Peyer's patch (tissue), 4 donors: ENCODE measurements around the gene HNRNPUL1. TPM values are rescaled to one million over a fixed set of nuclear protein-coding genes. Genes with fewer than 3 reads are reported as not detected.

Experiments
- DNase-seq, 3 donors: peaks; one replicate each; pipeline ENCODE4 v3.0.0-alpha.2; 2017 to 2019
- H3K27ac ChIP-seq, 4 donors: fragments of 200-600 bp; sonication (generic); one replicate each; pipeline ENCODE4 v1.5.1; 2016 to 2019
- H3K27me3 ChIP-seq, 2 donors: fragments of 200-600 bp; sonication (generic); one replicate each; pipeline ENCODE4 v1.5.1; 2019
- H3K36me3 ChIP-seq, 3 donors: fragments of 200-600 bp; sonication (generic); one replicate each; pipeline ENCODE4 v1.5.1; 2016 to 2019
- H3K4me1 ChIP-seq, 4 donors: fragments of 200-600 bp; sonication (generic); one replicate each; pipeline ENCODE4 v1.5.1; 2016 to 2019
- H3K4me3 ChIP-seq, 4 donors: fragments of 200-600 bp; sonication (generic); 1 replicate in 3 of 4; 2 replicates in 1 of 4; pipeline ENCODE4 v1.5.1; 2016 to 2019; ENCODE audit warnings: mild to moderate bottlenecking in 1 of 4
- H3K9me3 ChIP-seq, 4 donors: fragments of 200-600 bp; sonication (generic); one replicate each; pipeline ENCODE4 v1.5.1; 2016 to 2019; ENCODE audit warnings: mild to moderate bottlenecking in 1 of 4
- POLR2A ChIP-seq, 2 donors: fragments of 450-650 bp; IDR thresholded peaks; one replicate each; pipeline ENCODE4 v1.5.1; 2017; ENCODE audit warnings: antibody characterized with exemption in 2 of 2, mild to moderate bottlenecking in 2 of 2, moderate library complexity in 2 of 2
- total RNA-seq, 4 donors: library from RNA; depleted of rRNA; stranded (reverse); fragments of >200 nt; gene quantifications; one replicate each; pipeline ENCODE4 v1.1.0, GENCODE V29; 2016
- TF ChIP-seq, protein P1 (sequence below), 6 experiments: fragments of 450-650 bp in 4 of 6; fragments of 200-600 bp in 2 of 6; sonication (generic) in 1 of 6; IDR thresholded peaks; one replicate each; pipeline ENCODE4 v1.5.1; 2017 to 2019; ENCODE audit warnings: antibody characterized with exemption in 6 of 6, mild to moderate bottlenecking in 3 of 6, moderate library complexity in 1 of 6

HNRNPUL1 gene
- total RNA-seq, 4 donors from 2014 or later, result 123 to 244 (median 167) TPM

DNA sequence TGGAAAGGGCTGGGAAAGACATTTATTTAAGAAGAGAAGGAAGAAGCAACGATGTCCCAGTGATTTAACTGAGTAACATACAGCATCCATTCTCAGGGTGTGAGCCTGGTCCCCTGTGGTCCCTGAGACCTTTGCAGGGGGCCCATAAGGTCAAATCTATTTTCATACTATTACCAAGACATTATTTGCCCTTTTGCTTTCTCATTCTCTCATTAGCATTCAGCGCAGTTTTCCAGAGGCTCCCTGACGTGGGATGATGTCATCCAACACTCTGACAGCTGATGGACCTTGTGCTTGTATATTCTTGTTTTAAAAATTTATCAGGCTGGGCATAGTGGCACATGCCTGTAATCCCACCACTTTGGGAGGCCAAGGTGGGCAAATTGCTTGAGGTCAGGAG, 18.3 kb upstream of the HNRNPUL1 start:
- DNase-seq, result no peak
- no peaks in the 10 kb centered on the region for H3K4me1 ChIP-seq
- no peaks in the 10 kb centered on the region for H3K27me3 ChIP-seq
- H3K27ac ChIP-seq, result no peak overlapping the region
- no peak overlapping the region for H3K4me3 ChIP-seq
- no peaks in the 10 kb centered on the region for H3K9me3 ChIP-seq
- no peak for TF ChIP-seq POLR2A (IDR thresholded peaks at IDR 0.05)
- TF ChIP-seq, protein P1, sequence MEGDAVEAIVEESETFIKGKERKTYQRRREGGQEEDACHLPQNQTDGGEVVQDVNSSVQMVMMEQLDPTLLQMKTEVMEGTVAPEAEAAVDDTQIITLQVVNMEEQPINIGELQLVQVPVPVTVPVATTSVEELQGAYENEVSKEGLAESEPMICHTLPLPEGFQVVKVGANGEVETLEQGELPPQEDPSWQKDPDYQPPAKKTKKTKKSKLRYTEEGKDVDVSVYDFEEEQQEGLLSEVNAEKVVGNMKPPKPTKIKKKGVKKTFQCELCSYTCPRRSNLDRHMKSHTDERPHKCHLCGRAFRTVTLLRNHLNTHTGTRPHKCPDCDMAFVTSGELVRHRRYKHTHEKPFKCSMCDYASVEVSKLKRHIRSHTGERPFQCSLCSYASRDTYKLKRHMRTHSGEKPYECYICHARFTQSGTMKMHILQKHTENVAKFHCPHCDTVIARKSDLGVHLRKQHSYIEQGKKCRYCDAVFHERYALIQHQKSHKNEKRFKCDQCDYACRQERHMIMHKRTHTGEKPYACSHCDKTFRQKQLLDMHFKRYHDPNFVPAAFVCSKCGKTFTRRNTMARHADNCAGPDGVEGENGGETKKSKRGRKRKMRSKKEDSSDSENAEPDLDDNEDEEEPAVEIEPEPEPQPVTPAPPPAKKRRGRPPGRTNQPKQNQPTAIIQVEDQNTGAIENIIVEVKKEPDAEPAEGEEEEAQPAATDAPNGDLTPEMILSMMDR (IDR thresholded peaks at IDR 0.05), result no peak
- H3K36me3 ChIP-seq, result peaks cover 0 to 34% (median 0%) of the 10 kb centered on the region in 3 donors

DNA sequence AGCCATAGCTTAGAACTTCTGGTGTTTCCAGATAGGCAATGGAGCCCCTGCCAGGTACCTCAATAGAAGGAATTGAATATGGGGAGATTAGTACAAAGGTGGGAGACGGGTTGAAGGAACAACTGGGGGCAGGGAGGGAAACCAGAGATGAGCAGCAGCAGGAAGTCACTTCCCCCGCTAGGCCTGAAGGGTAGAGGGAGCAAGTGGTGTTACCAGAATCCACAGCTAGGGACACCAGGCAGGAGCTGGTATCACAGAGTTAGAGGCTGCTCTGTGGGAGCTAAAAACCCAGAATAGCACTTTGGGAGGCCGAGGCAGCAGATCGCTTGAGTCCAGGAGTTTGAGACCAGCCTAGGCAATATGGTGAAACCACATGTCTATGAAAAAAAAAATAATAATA, 15.3 kb upstream of the HNRNPUL1 start:
- Histone ChIP-seq H3K4me1 (no peaks in the 10 kb centered on the region), H3K9me3 (no peaks in the 10 kb centered on the region), H3K36me3 (peaks cover 0 to 51% (median 0%) of the 10 kb centered on the region in 3 donors), H3K27ac (no peak overlapping the region), H3K4me3 (no peak overlapping the region), H3K27me3 (no peaks in the 10 kb centered on the region)
- TF ChIP-seq POLR2A (IDR thresholded peaks at IDR 0.05), result no peak
- TF ChIP-seq, protein P1 (IDR thresholded peaks at IDR 0.05), result no peak
- no peak for DNase-seq

DNA sequence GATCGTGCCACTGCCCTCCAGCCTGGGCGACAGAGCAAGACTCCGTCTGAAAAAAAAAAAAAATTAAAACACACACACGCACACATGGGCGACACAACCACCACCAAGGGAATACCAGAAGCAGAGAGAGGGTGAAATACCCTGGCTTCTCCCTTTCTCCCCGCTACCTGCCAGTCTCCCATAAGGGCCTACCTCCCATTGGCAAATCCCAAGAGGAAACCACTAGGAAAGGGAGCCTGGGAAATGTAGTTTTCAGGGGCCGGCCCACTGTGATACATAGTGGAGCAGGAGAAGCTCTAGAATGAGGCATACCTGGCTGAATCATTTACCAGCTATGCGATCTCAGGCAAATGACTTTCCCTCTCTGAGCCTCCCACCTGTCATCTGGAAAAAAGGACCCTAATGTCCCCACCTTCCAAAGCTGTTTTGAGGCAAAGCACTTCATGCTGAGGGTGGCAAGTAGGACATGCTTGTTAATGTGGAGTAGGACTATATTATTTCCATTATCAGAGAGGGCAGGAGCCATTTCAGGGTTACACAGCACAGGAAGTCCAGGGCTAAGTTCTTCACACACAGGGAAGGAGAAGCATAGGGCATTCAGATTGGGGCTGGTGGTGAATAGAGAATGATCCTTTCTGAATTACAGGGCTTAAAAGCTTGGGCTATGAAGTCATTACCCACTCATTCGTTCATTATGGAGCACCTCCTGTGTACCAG, 14.3 kb upstream of the HNRNPUL1 start:
- Histone ChIP-seq H3K4me1 (no peaks in the 10 kb centered on the region), H3K27ac (no peak overlapping the region), H3K27me3 (no peaks in the 10 kb centered on the region), H3K9me3 (no peaks in the 10 kb centered on the region), H3K4me3 (no peak overlapping the region), H3K36me3 (peaks cover 0 to 51% (median 0%) of the 10 kb centered on the region in 3 donors)
- DNase-seq, result no peak
- TF ChIP-seq, protein P1 (IDR thresholded peaks at IDR 0.05), result no peak
- TF ChIP-seq POLR2A (IDR thresholded peaks at IDR 0.05), result no peak

DNA sequence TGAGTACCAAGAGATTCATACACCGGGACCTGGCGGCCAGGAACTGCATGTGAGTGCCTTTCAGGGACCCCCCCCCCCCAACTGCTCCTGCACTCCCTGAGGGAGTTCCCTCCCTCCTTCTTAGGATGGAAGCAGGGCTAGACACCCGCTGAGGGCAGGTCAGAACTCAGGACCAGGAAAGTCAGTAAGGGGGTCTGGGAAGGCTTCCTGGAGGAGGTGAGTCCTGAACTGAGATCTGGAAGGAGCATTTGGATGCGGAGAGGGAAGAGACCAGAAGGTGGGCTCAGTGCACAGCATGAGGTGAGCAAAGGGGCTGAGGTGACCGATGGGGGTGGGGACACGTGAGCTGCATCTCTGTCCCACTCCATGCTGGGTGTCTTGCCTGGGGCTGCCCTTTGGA, 10.5 kb upstream of the HNRNPUL1 start:
- no peaks in the 10 kb centered on the region for H3K9me3 ChIP-seq
- TF ChIP-seq, protein P1 (IDR thresholded peaks at IDR 0.05), result no peak
- TF ChIP-seq POLR2A (IDR thresholded peaks at IDR 0.05), result no peak
- H3K27me3 ChIP-seq, result no peaks in the 10 kb centered on the region
- no peak overlapping the region for H3K27ac ChIP-seq
- H3K4me1 ChIP-seq, result no peaks in the 10 kb centered on the region
- no peak for DNase-seq
- H3K4me3 ChIP-seq, result no peak overlapping the region
- H3K36me3 ChIP-seq, result peaks cover 0 to 67% (median 0%) of the 10 kb centered on the region in 3 donors

DNA sequence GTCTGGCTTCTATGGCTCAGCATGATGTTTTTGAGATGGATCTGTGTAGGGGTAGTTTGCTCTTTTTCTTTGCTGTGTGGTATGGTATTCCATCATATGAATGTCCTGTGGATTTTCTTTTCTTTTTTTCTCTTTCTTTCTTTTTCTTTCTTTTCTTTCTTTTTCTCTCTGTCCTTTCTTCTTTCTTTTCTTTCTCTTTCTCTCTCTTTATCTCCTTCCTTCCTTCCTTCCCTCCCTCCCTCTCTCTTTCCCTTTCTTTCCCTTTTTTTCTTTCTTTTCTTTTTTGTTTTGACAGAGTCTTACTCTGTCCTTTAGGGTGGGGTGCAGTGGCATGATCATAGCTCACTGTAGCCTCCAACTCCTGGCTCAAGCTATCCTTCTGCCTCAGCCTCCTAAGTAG, 9.0 kb upstream of the HNRNPUL1 start:
- H3K9me3 ChIP-seq, result no peaks in the 10 kb centered on the region
- H3K36me3 ChIP-seq, result peaks cover 0 to 69% (median 0%) of the 10 kb centered on the region in 3 donors
- no peak overlapping the region for H3K4me3 ChIP-seq
- H3K27ac ChIP-seq, result no peak overlapping the region
- TF ChIP-seq, protein P1 (IDR thresholded peaks at IDR 0.05), result no peak
- TF ChIP-seq POLR2A (IDR thresholded peaks at IDR 0.05), result no peak
- no peaks in the 10 kb centered on the region for H3K4me1 ChIP-seq
- no peaks in the 10 kb centered on the region for H3K27me3 ChIP-seq
- DNase-seq, result no peak
